SU-DHL-6 (cell line): ENCODE data around the gene VWA5B1.

Experiments
- H2AFZ ChIP-seq: fragments of 200-600 bp; sonication (generic); 2 replicates; pipeline ENCODE4 v1.6.1; 2014; ENCODE audit warnings: low read depth, mild to moderate bottlenecking, moderate library complexity, mixed read lengths, antibody characterized with exemption, low read length; ENCODE audit not compliant: severe bottlenecking
- H3F3A ChIP-seq: fragments of 200-600 bp; shearing (Covaris generic); 2 replicates; pipeline ENCODE4 v1.6.0; 2016; ENCODE audit warnings: antibody characterized with exemption, mild to moderate bottlenecking; ENCODE audit not compliant: insufficient read depth
- H3K27ac ChIP-seq: fragments of 200-600 bp; sonication (generic); 2 replicates; pipeline ENCODE4 v1.5.1; 2016; ENCODE audit warnings: low read depth, mild to moderate bottlenecking, low read length, moderate library complexity, mixed read lengths
- H3K27me3 ChIP-seq: fragments of 200-600 bp; sonication (generic), shearing (Covaris generic); 2 replicates; pipeline ENCODE4 v1.6.0; 2014; ENCODE audit warnings: mild to moderate bottlenecking, low read length
- H3K36me3 ChIP-seq: fragments of 200-600 bp; sonication (generic); 2 replicates; pipeline ENCODE4 v1.6.1; 2014; ENCODE audit warnings: mild to moderate bottlenecking, low read length, mixed read lengths
- H3K4me2 ChIP-seq: fragments of 300-600, 200-600 bp; shearing (Covaris generic), sonication (generic); 2 replicates; pipeline ENCODE4 v1.6.0; 2014; ENCODE audit warnings: low read length, low read depth, mild to moderate bottlenecking; ENCODE audit not compliant: poor library complexity, severe bottlenecking
- H3K4me3 ChIP-seq: fragments of 200-600 bp; sonication (generic); 2 replicates; pipeline ENCODE4 v1.5.1; 2014; ENCODE audit warnings: antibody characterized with exemption, low read length, mild to moderate bottlenecking, mixed read lengths; ENCODE audit not compliant: insufficient read depth, poor library complexity, severe bottlenecking
- H3K79me2 ChIP-seq: fragments of 200-600 bp; sonication (generic); 2 replicates; pipeline ENCODE4 v1.6.1; 2014; ENCODE audit warnings: mild to moderate bottlenecking, low read length, moderate library complexity; ENCODE audit not compliant: insufficient read depth
- H3K9ac ChIP-seq: fragments of 200-600 bp; sonication (generic); 2 replicates; pipeline ENCODE4 v1.7.0; 2014; ENCODE audit warnings: mild to moderate bottlenecking, low read length
- H3K9me2 ChIP-seq: fragments of 200-600 bp; sonication (generic); replicated peaks from 2 replicates; pipeline ENCODE4 v1.6.1; 2014; ENCODE audit warnings: low read length; ENCODE audit not compliant: insufficient read depth
- H3K9me3 ChIP-seq: fragments of 200-600 bp; sonication (generic); 2 replicates; pipeline ENCODE4 v1.6.1; 2014; ENCODE audit warnings: low read length, mixed read lengths; ENCODE audit not compliant: insufficient read depth
- H4K20me1 ChIP-seq: fragments of 200-600 bp; sonication (generic); 2 replicates; pipeline ENCODE4 v1.6.1; 2014; ENCODE audit warnings: low read depth, mild to moderate bottlenecking, antibody characterized with exemption, low read length, moderate library complexity, mixed read lengths
- EZH2phosphoT487 ChIP-seq: fragments of 200-600 bp; sonication (generic), shearing (Covaris generic); conservative IDR thresholded peaks from 2 replicates; pipeline ENCODE4 v1.6.1; 2018; ENCODE audit warnings: mild to moderate bottlenecking, antibody characterized with exemption, low read length, moderate library complexity, mixed read lengths
- TF ChIP-seq, protein P1 (sequence below): fragments of 200-600 bp; sonication (generic); IDR thresholded peaks from one replicate; pipeline ENCODE4 v1.5.1; 2017; ENCODE audit warnings: antibody characterized with exemption, mild to moderate bottlenecking, low read length, moderate library complexity; ENCODE audit not compliant: insufficient read depth, poor library complexity, severe bottlenecking

The VWA5B1 gene

DNA sequence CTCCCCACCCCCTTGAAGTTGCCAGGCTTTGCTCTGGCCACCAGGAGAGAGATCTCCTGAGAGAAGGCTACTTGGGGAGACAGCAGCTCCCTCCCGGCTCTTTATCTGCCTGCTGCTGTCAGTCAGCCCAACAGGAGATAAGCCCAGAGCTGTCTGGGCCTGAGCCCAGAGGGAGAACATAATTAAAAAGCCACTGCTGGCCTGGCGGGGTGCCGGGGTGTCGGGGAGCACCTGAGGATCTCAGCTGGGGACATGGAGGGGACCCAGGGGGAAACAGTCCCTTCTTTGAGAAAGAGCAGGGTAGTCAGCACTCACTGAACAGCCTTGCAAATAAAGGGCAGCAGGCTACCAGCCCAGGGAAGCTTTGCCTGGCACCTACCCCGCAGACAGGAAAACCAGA is 17.9 kb downstream of the VWA5B1 start:
- H3K4me3 ChIP-seq = no peak overlapping the region
- no peak overlapping the region for H3K27ac ChIP-seq
- no peaks in the 10 kb centered on the region for H3F3A ChIP-seq
- no peaks in the 10 kb centered on the region for H3K27me3 ChIP-seq
- H3K79me2 ChIP-seq = no peaks in the 10 kb centered on the region
- H2AFZ ChIP-seq = no peak overlapping the region
- H3K4me2 ChIP-seq = no peak overlapping the region
- no peaks in the 10 kb centered on the region for H3K36me3 ChIP-seq
- no peaks in the 10 kb centered on the region for H3K9me3 ChIP-seq
- H3K9ac ChIP-seq = no peak overlapping the region
- TF ChIP-seq EZH2phosphoT487 = no peak
- TF ChIP-seq, protein P1, sequence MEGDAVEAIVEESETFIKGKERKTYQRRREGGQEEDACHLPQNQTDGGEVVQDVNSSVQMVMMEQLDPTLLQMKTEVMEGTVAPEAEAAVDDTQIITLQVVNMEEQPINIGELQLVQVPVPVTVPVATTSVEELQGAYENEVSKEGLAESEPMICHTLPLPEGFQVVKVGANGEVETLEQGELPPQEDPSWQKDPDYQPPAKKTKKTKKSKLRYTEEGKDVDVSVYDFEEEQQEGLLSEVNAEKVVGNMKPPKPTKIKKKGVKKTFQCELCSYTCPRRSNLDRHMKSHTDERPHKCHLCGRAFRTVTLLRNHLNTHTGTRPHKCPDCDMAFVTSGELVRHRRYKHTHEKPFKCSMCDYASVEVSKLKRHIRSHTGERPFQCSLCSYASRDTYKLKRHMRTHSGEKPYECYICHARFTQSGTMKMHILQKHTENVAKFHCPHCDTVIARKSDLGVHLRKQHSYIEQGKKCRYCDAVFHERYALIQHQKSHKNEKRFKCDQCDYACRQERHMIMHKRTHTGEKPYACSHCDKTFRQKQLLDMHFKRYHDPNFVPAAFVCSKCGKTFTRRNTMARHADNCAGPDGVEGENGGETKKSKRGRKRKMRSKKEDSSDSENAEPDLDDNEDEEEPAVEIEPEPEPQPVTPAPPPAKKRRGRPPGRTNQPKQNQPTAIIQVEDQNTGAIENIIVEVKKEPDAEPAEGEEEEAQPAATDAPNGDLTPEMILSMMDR = no peak
- no peaks in the 10 kb centered on the region for H4K20me1 ChIP-seq
- H3K9me2 ChIP-seq = no peaks in the 10 kb centered on the region

DNA sequence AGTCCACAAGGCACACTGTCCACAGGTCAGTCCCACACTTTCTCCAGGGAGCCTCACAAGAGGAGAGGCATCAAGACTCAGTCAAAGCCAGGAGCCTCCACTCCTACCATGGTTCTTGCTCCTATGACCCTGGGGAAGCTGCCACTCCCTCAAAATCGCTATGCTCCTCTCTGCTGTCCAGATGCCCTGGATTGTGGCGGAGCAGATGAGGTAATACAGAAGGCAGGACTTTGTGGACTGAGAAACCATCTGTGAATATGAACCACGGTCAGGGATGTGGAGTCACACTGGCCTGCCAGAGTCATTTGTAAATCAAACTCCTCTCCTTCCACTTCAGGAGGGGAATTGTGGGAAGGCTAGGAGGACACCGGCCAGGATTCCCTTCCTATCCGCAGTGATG is 20.6 kb downstream of the VWA5B1 start:
- Histone ChIP-seq H3K9me3 (no peaks in the 10 kb centered on the region), H3F3A (no peaks in the 10 kb centered on the region), H3K9me2 (no peaks in the 10 kb centered on the region), H3K4me3 (no peak overlapping the region), H3K79me2 (no peaks in the 10 kb centered on the region), H2AFZ (no peak overlapping the region), H3K36me3 (no peaks in the 10 kb centered on the region), H3K4me2 (no peak overlapping the region), H3K9ac (no peak overlapping the region), H3K27me3 (no peaks in the 10 kb centered on the region), H3K27ac (no peak overlapping the region), H4K20me1 (no peaks in the 10 kb centered on the region)
- no peak for TF ChIP-seq EZH2phosphoT487
- TF ChIP-seq, protein P1 = no peak

DNA sequence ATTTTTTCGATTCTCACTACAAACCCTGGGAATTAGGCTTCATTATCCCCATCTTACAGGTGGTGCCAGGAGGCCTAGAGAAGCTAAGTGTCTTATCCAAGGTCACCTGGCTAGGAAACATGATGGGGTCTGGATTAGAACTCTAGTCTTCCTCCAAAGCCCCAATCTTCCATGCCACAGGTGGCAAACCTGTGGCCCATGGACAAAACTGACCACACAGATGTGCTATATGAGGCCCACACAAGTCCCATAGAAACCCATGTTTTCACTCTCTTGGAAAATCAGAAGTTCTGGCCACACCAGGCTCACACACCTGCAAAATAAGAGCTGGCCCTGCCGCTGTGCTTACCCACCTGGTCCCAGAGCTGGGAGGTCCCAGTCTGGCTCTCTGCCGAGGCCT is 21.6 kb downstream of the VWA5B1 start:
- Histone ChIP-seq H3K9me3 (no peaks in the 10 kb centered on the region), H3K27me3 (no peaks in the 10 kb centered on the region), H2AFZ (no peak overlapping the region), H3K4me3 (no peak overlapping the region), H3K9me2 (no peaks in the 10 kb centered on the region), H3K79me2 (no peaks in the 10 kb centered on the region), H3F3A (no peaks in the 10 kb centered on the region), H3K4me2 (no peak overlapping the region), H4K20me1 (no peaks in the 10 kb centered on the region), H3K9ac (no peak overlapping the region), H3K36me3 (no peaks in the 10 kb centered on the region), H3K27ac (no peak overlapping the region)
- no peak for TF ChIP-seq EZH2phosphoT487
- TF ChIP-seq, protein P1 = no peak

DNA sequence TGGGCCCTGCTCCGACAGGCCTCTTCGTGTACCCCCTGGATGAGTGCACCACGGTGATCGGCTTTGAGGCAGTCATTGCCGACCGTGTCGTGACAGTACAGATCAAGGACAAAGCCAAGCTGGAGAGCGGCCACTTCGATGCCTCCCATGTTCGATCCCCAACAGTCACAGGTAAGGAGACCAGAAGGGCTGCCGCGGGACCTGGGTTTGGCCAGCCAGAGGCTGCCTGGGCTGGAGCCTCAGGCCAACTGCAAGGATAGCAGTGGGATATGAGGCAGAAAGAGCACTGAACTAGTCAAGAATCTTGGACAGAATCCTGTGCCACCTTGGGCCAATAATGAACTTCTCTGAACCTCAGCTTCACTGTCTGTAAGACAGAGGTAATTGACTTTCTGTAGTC is 22.1 kb downstream of the VWA5B1 start:
- Histone ChIP-seq H3K36me3 (no peaks in the 10 kb centered on the region), H3K9ac (no peak overlapping the region), H3K9me3 (no peaks in the 10 kb centered on the region), H3K79me2 (no peaks in the 10 kb centered on the region), H3K4me3 (no peak overlapping the region), H2AFZ (no peak overlapping the region), H3K27me3 (no peaks in the 10 kb centered on the region), H4K20me1 (no peaks in the 10 kb centered on the region), H3K4me2 (no peak overlapping the region), H3K27ac (no peak overlapping the region), H3F3A (no peaks in the 10 kb centered on the region), H3K9me2 (no peaks in the 10 kb centered on the region)
- no peak for TF ChIP-seq EZH2phosphoT487
- TF ChIP-seq, protein P1 = no peak
